Measurements from ENCODE around the gene MYLIP. TPM values are rescaled to one million over a fixed set of nuclear protein-coding genes. Genes with fewer than 3 reads are reported as not detected.

Gene MYLIP
- total RNA-seq, 1 experiment from 2014 or later: 12.5 TPM

- H3K4me2 ChIP-seq (ENCODE audit: low read length): no peak overlapping the region
- no peaks in the 10 kb centered on the region for H3K4me1 ChIP-seq (ENCODE audit: insufficient read depth, low read length)
- ChIA-PET POLR2A (ENCODE audit: unreplicated experiment) (no interaction called here), CTCF (no interaction called here)
- no peaks in the 10 kb centered on the region for H3K9me2 ChIP-seq (replicated peaks; ENCODE audit: low read length)
- no peak overlapping the region for H3K9ac ChIP-seq (ENCODE audit: low read length)
- H3K36me3 ChIP-seq (ENCODE audit: low read depth, low read length): no peaks in the 10 kb centered on the region
- intact Hi-C loops (cut with micrococcal nuclease): no loop called here
- ATAC-seq (no peak), DNase-seq (no peak)
- H3F3A ChIP-seq (ENCODE audit: low read length, unreplicated experiment): no peaks in the 10 kb centered on the region
- no TSS peak for BruUV-seq (replicated peaks)
- H3K4me3 ChIP-seq (ENCODE audit: low read length): no peak overlapping the region
- H3K79me2 ChIP-seq (ENCODE audit: low read length): no peaks in the 10 kb centered on the region
- H3K27me3 ChIP-seq (ENCODE audit: low read length): peaks cover 75% of the 10 kb centered on the region
- no peak overlapping the region for H2AFZ ChIP-seq (ENCODE audit: low read length)
- H3K27ac ChIP-seq (ENCODE audit: low read length): no peak overlapping the region
- H3K9me3 ChIP-seq (ENCODE audit: low read length): no peaks in the 10 kb centered on the region
- no peaks in the 10 kb centered on the region for H4K20me1 ChIP-seq (ENCODE audit: low read length)
- TF ChIP-seq CTCF (conservative IDR thresholded peaks at IDR 0.05; ENCODE audit: low read depth, low read length) (no peak), EZH2 (IDR thresholded peaks at IDR 0.05; ENCODE audit: low read length, unreplicated experiment) (no peak), EZH2phosphoT487 (IDR thresholded peaks at IDR 0.05; ENCODE audit: borderline replicate concordance, low read length) (no peak)
Measured at GRCh38 chr6:16080204-16080603, 48.7 kb upstream of the MYLIP start.

GRCh38 chr6:16081326-16081725, 47.6 kb upstream of the MYLIP start:
- ATAC-seq: no peak

GRCh38 chr6:16082361-16082760, 46.5 kb upstream of the MYLIP start:
- Histone ChIP-seq H4K20me1 (ENCODE audit: low read length) (no peaks in the 10 kb centered on the region), H3K4me1 (ENCODE audit: insufficient read depth, low read length) (no peaks in the 10 kb centered on the region), H3F3A (ENCODE audit: low read length, unreplicated experiment) (no peaks in the 10 kb centered on the region), H3K4me2 (ENCODE audit: low read length) (no peak overlapping the region), H3K27me3 (ENCODE audit: low read length) (peaks cover 79% of the 10 kb centered on the region), H3K36me3 (ENCODE audit: low read depth, low read length) (no peaks in the 10 kb centered on the region), H3K9me2 (replicated peaks; ENCODE audit: low read length) (no peaks in the 10 kb centered on the region), H2AFZ (ENCODE audit: low read length) (no peak overlapping the region), H3K27ac (ENCODE audit: low read length) (no peak overlapping the region), H3K4me3 (ENCODE audit: low read length) (no peak overlapping the region), H3K9me3 (ENCODE audit: low read length) (no peaks in the 10 kb centered on the region), H3K79me2 (ENCODE audit: low read length) (no peaks in the 10 kb centered on the region), H3K9ac (ENCODE audit: low read length) (no peak overlapping the region)
- POLR2A ChIA-PET (ENCODE audit: unreplicated experiment): no interaction called here
- intact Hi-C loops (cut with micrococcal nuclease): no loop called here
- ATAC-seq (no peak), DNase-seq (no peak)
- BruUV-seq (replicated peaks): no TSS peak
- CTCF ChIA-PET: no interaction called here
- TF ChIP-seq CTCF (conservative IDR thresholded peaks at IDR 0.05; ENCODE audit: low read depth, low read length) (no peak), EZH2phosphoT487 (IDR thresholded peaks at IDR 0.05; ENCODE audit: borderline replicate concordance, low read length) (no peak), EZH2 (IDR thresholded peaks at IDR 0.05; ENCODE audit: low read length, unreplicated experiment) (no peak)

More at GRCh38 chr6:16081326-16081725, 47.6 kb upstream of the MYLIP start:
- no peak for DNase-seq
- H3K9me2 ChIP-seq (replicated peaks; ENCODE audit: low read length): no peaks in the 10 kb centered on the region
- H2AFZ ChIP-seq (ENCODE audit: low read length): no peak overlapping the region
- H3K9me3 ChIP-seq (ENCODE audit: low read length): no peaks in the 10 kb centered on the region
- no peak overlapping the region for H3K27ac ChIP-seq (ENCODE audit: low read length)
- no peaks in the 10 kb centered on the region for H4K20me1 ChIP-seq (ENCODE audit: low read length)
- no peaks in the 10 kb centered on the region for H3K36me3 ChIP-seq (ENCODE audit: low read depth, low read length)
- no peak overlapping the region for H3K9ac ChIP-seq (ENCODE audit: low read length)
- H3K4me2 ChIP-seq (ENCODE audit: low read length): no peak overlapping the region
- no TSS peak for BruUV-seq (replicated peaks)
- H3K4me1 ChIP-seq (ENCODE audit: insufficient read depth, low read length): no peaks in the 10 kb centered on the region
- intact Hi-C loops (cut with micrococcal nuclease): no loop called here
- peaks cover 75% of the 10 kb centered on the region for H3K27me3 ChIP-seq (ENCODE audit: low read length)
- H3F3A ChIP-seq (ENCODE audit: low read length, unreplicated experiment): no peaks in the 10 kb centered on the region
- no peaks in the 10 kb centered on the region for H3K79me2 ChIP-seq (ENCODE audit: low read length)
- POLR2A ChIA-PET (ENCODE audit: unreplicated experiment): no interaction called here
- H3K4me3 ChIP-seq (ENCODE audit: low read length): no peak overlapping the region
- CTCF ChIA-PET: no interaction called here
- TF ChIP-seq EZH2 (IDR thresholded peaks at IDR 0.05; ENCODE audit: low read length, unreplicated experiment): no peak
- no peak for TF ChIP-seq EZH2phosphoT487 (IDR thresholded peaks at IDR 0.05; ENCODE audit: borderline replicate concordance, low read length)
- TF ChIP-seq CTCF (conservative IDR thresholded peaks at IDR 0.05; ENCODE audit: low read depth, low read length): no peak

All from PC-3 (cell line).